ENCODE results near the gene UNC93B1.

The UNC93B1 gene

GRCh38 chr11:68002938-68003845 lies 705 bp downstream of the UNC93B1 start:
- Histone ChIP-seq H2BK120ac (ENCODE audit: insufficient read depth, low read length, poor library complexity) (no peak overlapping the region), H3K4me2 (ENCODE audit: low read length) (peak overlapping the region; percentile 77), H4K12ac (ENCODE audit: low read depth, low read length) (no peak overlapping the region), H3K27me3 (ENCODE audit: insufficient read depth, low read length) (no peaks in the 10 kb centered on the region), H3K79me1 (ENCODE audit: low read length) (peaks cover 2% of the 10 kb centered on the region), H4K91ac (ENCODE audit: low read depth, low read length) (no peak overlapping the region), H3K4me1 (ENCODE audit: control insufficient read depth in 1 of 2, insufficient read depth in 2 of 2, low read length in 2 of 2) (peaks cover 0 to 12% of the 10 kb centered on the region in 2 experiments), H2BK5ac (ENCODE audit: low read depth, low read length, poor library complexity) (peak overlapping the region; percentile 32), H3K14ac (ENCODE audit: low read length) (peak overlapping the region; percentile 61), H3K36me3 (ENCODE audit: control insufficient read depth in 1 of 2, insufficient read depth in 2 of 2, low read length in 2 of 2) (no peaks in the 10 kb centered on the region), H2BK12ac (ENCODE audit: low read length) (no peak overlapping the region), H2AFZ (ENCODE audit: insufficient read depth, low read length, poor library complexity) (no peak overlapping the region), H3K4ac (ENCODE audit: low read depth, low read length) (peak overlapping the region; percentile 60), H3K9ac (ENCODE audit: low read length) (no peak overlapping the region), H2AK5ac (ENCODE audit: low read length) (no peak overlapping the region), H3K4me3 (ENCODE audit: low read depth, low read length) (peak overlapping the region; percentile 74), H3K27ac (ENCODE audit: low read depth, low read length) (no peak overlapping the region), H3K23ac (ENCODE audit: low read length) (no peak overlapping the region), H3K79me2 (ENCODE audit: control insufficient read depth, insufficient read depth, low read length, poor library complexity) (no peaks in the 10 kb centered on the region), H3K18ac (ENCODE audit: low read length) (peak overlapping the region; percentile 76), H3K9me3 (ENCODE audit: insufficient read depth, low read depth, low read length) (peaks cover 1% of the 10 kb centered on the region), H4K8ac (ENCODE audit: low read depth, low read length) (peak overlapping the region; percentile 50)
- peak; percentile 57 to 58 for DNase-seq
- no CpG with 5 or more reads among the region's 86 CpGs for WGBS (ENCODE audit: extremely low coverage, insufficient coverage, insufficient read length)

GRCh38 chr11:68002575-68002937 lies 1.3 kb downstream of the UNC93B1 start:
- no peak overlapping the region for H2AFZ ChIP-seq (ENCODE audit: insufficient read depth, low read length, poor library complexity)
- H3K36me3 ChIP-seq (ENCODE audit: control insufficient read depth in 1 of 2, insufficient read depth in 2 of 2, low read length in 2 of 2), result no peaks in the 10 kb centered on the region
- H2AK5ac ChIP-seq (ENCODE audit: low read length), result no peak overlapping the region
- no peak overlapping the region for H3K27ac ChIP-seq (ENCODE audit: low read depth, low read length)
- H3K4ac ChIP-seq (ENCODE audit: low read depth, low read length), result no peak overlapping the region
- no peak overlapping the region for H3K9ac ChIP-seq (ENCODE audit: low read length)
- H3K23ac ChIP-seq (ENCODE audit: low read length), result no peak overlapping the region
- H3K79me1 ChIP-seq (ENCODE audit: low read length), result peaks cover 2% of the 10 kb centered on the region
- H3K18ac ChIP-seq (ENCODE audit: low read length), result no peak overlapping the region
- H2BK120ac ChIP-seq (ENCODE audit: insufficient read depth, low read length, poor library complexity), result no peak overlapping the region
- H3K4me1 ChIP-seq (ENCODE audit: control insufficient read depth in 1 of 2, insufficient read depth in 2 of 2, low read length in 2 of 2), result peaks cover 0 to 12% of the 10 kb centered on the region in 2 experiments
- no peak overlapping the region for H2BK5ac ChIP-seq (ENCODE audit: low read depth, low read length, poor library complexity)
- no peak overlapping the region for H4K12ac ChIP-seq (ENCODE audit: low read depth, low read length)
- no peak overlapping the region for H3K4me2 ChIP-seq (ENCODE audit: low read length)
- H3K4me3 ChIP-seq (ENCODE audit: low read depth, low read length), result no peak overlapping the region
- H4K8ac ChIP-seq (ENCODE audit: low read depth, low read length), result no peak overlapping the region
- H3K9me3 ChIP-seq (ENCODE audit: insufficient read depth, low read depth, low read length), result peaks cover 3% of the 10 kb centered on the region
- H3K27me3 ChIP-seq (ENCODE audit: insufficient read depth, low read length), result no peaks in the 10 kb centered on the region
- H4K91ac ChIP-seq (ENCODE audit: low read depth, low read length), result no peak overlapping the region
- no peak for DNase-seq
- no peak overlapping the region for H3K14ac ChIP-seq (ENCODE audit: low read length)
- H2BK12ac ChIP-seq (ENCODE audit: low read length), result no peak overlapping the region
- no CpG with 5 or more reads among the region's 9 CpGs for WGBS (ENCODE audit: extremely low coverage, insufficient coverage, insufficient read length)
- no peaks in the 10 kb centered on the region for H3K79me2 ChIP-seq (ENCODE audit: control insufficient read depth, insufficient read depth, low read length, poor library complexity)

- Histone ChIP-seq H3K36me3 (ENCODE audit: control insufficient read depth in 1 of 2, insufficient read depth in 2 of 2, low read length in 2 of 2) (no peaks in the 10 kb centered on the region), H4K12ac (ENCODE audit: low read depth, low read length) (no peak overlapping the region), H3K9ac (ENCODE audit: low read length) (no peak overlapping the region), H3K4me2 (ENCODE audit: low read length) (no peak overlapping the region), H4K8ac (ENCODE audit: low read depth, low read length) (no peak overlapping the region), H3K9me3 (ENCODE audit: insufficient read depth, low read depth, low read length) (peaks cover 3% of the 10 kb centered on the region), H3K14ac (ENCODE audit: low read length) (no peak overlapping the region), H2BK12ac (ENCODE audit: low read length) (no peak overlapping the region), H3K23ac (ENCODE audit: low read length) (no peak overlapping the region), H3K4me3 (ENCODE audit: low read depth, low read length) (no peak overlapping the region), H3K4ac (ENCODE audit: low read depth, low read length) (no peak overlapping the region), H2AFZ (ENCODE audit: insufficient read depth, low read length, poor library complexity) (no peak overlapping the region), H4K91ac (ENCODE audit: low read depth, low read length) (no peak overlapping the region), H3K27ac (ENCODE audit: low read depth, low read length) (no peak overlapping the region), H3K79me1 (ENCODE audit: low read length) (peaks cover 2% of the 10 kb centered on the region), H2BK5ac (ENCODE audit: low read depth, low read length, poor library complexity) (no peak overlapping the region), H2BK120ac (ENCODE audit: insufficient read depth, low read length, poor library complexity) (no peak overlapping the region), H2AK5ac (ENCODE audit: low read length) (no peak overlapping the region), H3K4me1 (ENCODE audit: control insufficient read depth in 1 of 2, insufficient read depth in 2 of 2, low read length in 2 of 2) (peaks cover 4 to 14% of the 10 kb centered on the region in 2 experiments), H3K18ac (ENCODE audit: low read length) (no peak overlapping the region), H3K79me2 (ENCODE audit: control insufficient read depth, insufficient read depth, low read length, poor library complexity) (no peaks in the 10 kb centered on the region), H3K27me3 (ENCODE audit: insufficient read depth, low read length) (no peaks in the 10 kb centered on the region)
- no CpG with 5 or more reads among the region's 5 CpGs for WGBS (ENCODE audit: extremely low coverage, insufficient coverage, insufficient read length)
- no peak for DNase-seq
These were observed 4.2 kb downstream of the UNC93B1 start for GRCh38 chr11:67999704-68000103.

GRCh38 chr11:67999201-67999629 lies 4.7 kb downstream of the UNC93B1 start:
- no peak overlapping the region for H3K4me3 ChIP-seq (ENCODE audit: low read depth, low read length)
- WGBS (ENCODE audit: extremely low coverage, insufficient coverage, insufficient read length), result no CpG with 5 or more reads among the region's 13 CpGs
- H3K14ac ChIP-seq (ENCODE audit: low read length), result no peak overlapping the region
- no peak overlapping the region for H2AFZ ChIP-seq (ENCODE audit: insufficient read depth, low read length, poor library complexity)
- no peak overlapping the region for H4K12ac ChIP-seq (ENCODE audit: low read depth, low read length)
- no peaks in the 10 kb centered on the region for H3K27me3 ChIP-seq (ENCODE audit: insufficient read depth, low read length)
- no peak for DNase-seq
- H4K91ac ChIP-seq (ENCODE audit: low read depth, low read length), result no peak overlapping the region
- no peak overlapping the region for H3K4ac ChIP-seq (ENCODE audit: low read depth, low read length)
- no peaks in the 10 kb centered on the region for H3K36me3 ChIP-seq (ENCODE audit: control insufficient read depth in 1 of 2, insufficient read depth in 2 of 2, low read length in 2 of 2)
- no peaks in the 10 kb centered on the region for H3K79me2 ChIP-seq (ENCODE audit: control insufficient read depth, insufficient read depth, low read length, poor library complexity)
- H3K9ac ChIP-seq (ENCODE audit: low read length), result no peak overlapping the region
- H3K79me1 ChIP-seq (ENCODE audit: low read length), result peaks cover 2% of the 10 kb centered on the region
- no peak overlapping the region for H3K23ac ChIP-seq (ENCODE audit: low read length)
- peaks cover 4 to 11% of the 10 kb centered on the region in 2 experiments for H3K4me1 ChIP-seq (ENCODE audit: control insufficient read depth in 1 of 2, insufficient read depth in 2 of 2, low read length in 2 of 2)
- H3K4me2 ChIP-seq (ENCODE audit: low read length), result no peak overlapping the region
- peaks cover 3% of the 10 kb centered on the region for H3K9me3 ChIP-seq (ENCODE audit: insufficient read depth, low read depth, low read length)
- H2BK120ac ChIP-seq (ENCODE audit: insufficient read depth, low read length, poor library complexity), result no peak overlapping the region
- H3K27ac ChIP-seq (ENCODE audit: low read depth, low read length), result no peak overlapping the region
- no peak overlapping the region for H2BK12ac ChIP-seq (ENCODE audit: low read length)
- H4K8ac ChIP-seq (ENCODE audit: low read depth, low read length), result no peak overlapping the region
- no peak overlapping the region for H3K18ac ChIP-seq (ENCODE audit: low read length)
- no peak overlapping the region for H2AK5ac ChIP-seq (ENCODE audit: low read length)
- no peak overlapping the region for H2BK5ac ChIP-seq (ENCODE audit: low read depth, low read length, poor library complexity)

Data from trophoblast cell (in vitro differentiated cells and primary cell).